WI38 (cell line): ENCODE data around the gene ITPRIPL2.

ENCODE experiments used
- H3K4me3 ChIP-seq: 2 replicates; pipeline ENCODE4 v1.5.1; 2011; ENCODE audit warnings: low read depth, mild to moderate bottlenecking, control low read depth, low read length
- TF ChIP-seq, protein P1 (sequence below): IDR thresholded peaks from 2 replicates; pipeline ENCODE4 v1.5.1; 2012; ENCODE audit warnings: low read depth, mild to moderate bottlenecking, control low read depth, low read length

ITPRIPL2 gene

DNA sequence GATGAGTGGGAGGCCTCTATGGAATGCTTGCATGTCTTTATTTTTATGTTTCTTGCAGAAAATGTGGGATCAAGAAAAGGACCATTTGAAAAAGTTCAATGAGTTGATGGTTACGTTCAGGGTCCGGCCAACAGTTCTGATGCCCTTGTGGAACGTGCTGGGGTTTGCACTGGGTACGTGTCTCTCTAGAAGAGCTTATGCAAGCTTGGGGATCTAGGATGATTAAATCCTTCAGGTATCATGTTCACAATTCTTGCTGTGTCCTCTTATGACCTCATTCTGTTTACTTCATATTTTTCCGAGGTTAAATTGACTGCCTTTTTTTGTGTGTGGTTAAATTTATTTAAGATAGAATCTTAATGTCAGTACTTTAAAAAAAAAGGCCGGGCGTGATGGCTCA is 39.9 kb upstream of the ITPRIPL2 start:
- TF ChIP-seq, protein P1, sequence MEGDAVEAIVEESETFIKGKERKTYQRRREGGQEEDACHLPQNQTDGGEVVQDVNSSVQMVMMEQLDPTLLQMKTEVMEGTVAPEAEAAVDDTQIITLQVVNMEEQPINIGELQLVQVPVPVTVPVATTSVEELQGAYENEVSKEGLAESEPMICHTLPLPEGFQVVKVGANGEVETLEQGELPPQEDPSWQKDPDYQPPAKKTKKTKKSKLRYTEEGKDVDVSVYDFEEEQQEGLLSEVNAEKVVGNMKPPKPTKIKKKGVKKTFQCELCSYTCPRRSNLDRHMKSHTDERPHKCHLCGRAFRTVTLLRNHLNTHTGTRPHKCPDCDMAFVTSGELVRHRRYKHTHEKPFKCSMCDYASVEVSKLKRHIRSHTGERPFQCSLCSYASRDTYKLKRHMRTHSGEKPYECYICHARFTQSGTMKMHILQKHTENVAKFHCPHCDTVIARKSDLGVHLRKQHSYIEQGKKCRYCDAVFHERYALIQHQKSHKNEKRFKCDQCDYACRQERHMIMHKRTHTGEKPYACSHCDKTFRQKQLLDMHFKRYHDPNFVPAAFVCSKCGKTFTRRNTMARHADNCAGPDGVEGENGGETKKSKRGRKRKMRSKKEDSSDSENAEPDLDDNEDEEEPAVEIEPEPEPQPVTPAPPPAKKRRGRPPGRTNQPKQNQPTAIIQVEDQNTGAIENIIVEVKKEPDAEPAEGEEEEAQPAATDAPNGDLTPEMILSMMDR = no peak
- no peak overlapping the region for H3K4me3 ChIP-seq

DNA sequence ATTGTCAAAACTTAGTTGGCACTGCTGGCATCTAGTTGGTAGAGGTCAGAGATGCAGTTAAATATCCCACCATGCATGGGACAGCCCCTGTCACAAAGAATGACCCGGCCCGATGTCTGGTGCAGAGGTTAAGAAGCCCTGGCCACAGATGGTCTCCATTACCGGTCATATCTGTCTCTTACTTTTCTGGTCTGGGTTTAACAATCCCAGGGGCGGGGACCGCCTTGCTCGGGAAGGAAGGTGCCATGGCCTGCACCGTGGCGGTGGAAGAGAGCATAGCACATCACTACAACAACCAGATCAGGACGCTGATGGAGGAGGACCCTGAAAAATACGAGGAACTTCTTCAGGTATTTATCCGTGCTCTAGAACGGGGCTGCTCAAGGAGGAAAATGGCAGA is 38.3 kb upstream of the ITPRIPL2 start:
- TF ChIP-seq, protein P1 = no peak
- no peak overlapping the region for H3K4me3 ChIP-seq

DNA sequence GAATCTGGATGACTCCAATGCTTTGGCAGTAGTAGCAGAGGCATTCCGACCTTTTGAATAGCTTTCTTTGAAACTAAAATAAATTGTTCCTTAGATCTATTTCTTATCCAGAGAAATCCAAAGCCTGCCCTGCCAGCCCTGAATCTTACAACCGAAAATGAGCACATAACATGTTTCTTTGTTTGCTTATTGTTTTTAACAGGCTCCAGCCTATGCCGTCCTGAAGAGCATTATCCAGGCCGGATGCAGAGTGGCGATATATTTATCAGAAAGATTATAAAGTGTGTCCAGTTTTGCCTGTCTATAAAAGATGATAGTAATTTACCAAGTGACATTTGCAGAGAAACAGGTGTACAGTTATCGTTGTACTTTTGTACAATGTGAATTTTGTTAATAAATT is 35.9 kb upstream of the ITPRIPL2 start:
- H3K4me3 ChIP-seq = no peak overlapping the region
- TF ChIP-seq, protein P1 = no peak

DNA sequence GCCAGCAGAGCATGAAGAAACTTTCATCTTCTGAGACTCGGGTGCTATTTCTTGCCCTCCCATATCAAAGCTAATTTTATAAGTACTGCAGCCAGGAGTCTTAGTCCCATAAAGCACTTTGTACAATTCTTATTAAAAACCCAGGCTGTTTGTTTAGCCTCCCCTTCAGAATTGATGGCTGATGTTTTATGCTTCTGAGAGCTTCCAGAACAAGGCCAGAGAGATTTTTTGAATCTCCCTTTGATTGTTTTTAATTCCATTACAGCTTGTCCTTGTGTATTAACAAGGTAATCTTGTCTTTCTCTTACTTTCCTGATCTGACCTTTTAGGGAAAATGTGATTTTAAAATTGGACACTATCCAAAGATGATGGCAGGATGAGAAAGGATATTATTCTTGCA is 30.1 kb upstream of the ITPRIPL2 start:
- H3K4me3 ChIP-seq = no peak overlapping the region
- TF ChIP-seq, protein P1 = no peak

DNA sequence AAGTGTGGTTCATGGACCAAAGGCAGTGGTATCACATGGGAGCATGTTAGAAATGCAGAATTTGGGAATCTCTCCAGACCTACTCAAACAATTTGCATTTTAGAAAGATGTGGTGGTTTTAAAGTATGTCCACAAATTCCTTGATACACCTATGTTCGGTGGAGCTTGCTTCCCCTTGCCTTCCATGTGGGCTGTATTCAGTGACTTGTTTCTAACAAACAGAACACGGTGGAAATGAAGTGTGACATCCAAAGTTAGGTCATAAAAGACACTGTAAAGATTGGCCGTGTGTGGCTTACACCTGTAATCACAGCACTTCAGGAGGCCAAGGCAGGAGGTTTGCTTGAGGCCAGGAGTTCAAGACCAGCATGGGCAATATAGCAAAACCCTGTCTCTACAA is 29.6 kb upstream of the ITPRIPL2 start:
- no peak overlapping the region for H3K4me3 ChIP-seq
- TF ChIP-seq, protein P1 = no peak

DNA sequence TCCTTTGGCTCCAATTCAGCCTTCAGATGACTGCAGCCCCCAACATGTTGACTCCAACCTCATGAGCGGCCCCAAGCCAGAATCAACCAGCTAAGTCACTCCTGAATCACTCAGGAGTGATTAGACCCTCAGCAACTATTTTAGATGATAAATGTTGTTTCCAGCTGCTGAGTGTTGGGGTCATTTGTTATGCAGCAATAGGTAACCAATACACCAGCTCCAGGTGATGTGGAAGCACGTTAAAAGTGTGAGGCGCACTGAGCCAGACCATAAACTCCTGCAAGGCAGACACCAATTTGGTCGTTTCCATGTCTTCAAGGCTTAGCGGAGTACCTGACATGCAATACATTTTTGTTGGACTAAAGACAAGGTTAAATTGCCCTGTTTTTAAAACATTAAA is 28.9 kb upstream of the ITPRIPL2 start:
- TF ChIP-seq, protein P1 = no peak
- no peak overlapping the region for H3K4me3 ChIP-seq

DNA sequence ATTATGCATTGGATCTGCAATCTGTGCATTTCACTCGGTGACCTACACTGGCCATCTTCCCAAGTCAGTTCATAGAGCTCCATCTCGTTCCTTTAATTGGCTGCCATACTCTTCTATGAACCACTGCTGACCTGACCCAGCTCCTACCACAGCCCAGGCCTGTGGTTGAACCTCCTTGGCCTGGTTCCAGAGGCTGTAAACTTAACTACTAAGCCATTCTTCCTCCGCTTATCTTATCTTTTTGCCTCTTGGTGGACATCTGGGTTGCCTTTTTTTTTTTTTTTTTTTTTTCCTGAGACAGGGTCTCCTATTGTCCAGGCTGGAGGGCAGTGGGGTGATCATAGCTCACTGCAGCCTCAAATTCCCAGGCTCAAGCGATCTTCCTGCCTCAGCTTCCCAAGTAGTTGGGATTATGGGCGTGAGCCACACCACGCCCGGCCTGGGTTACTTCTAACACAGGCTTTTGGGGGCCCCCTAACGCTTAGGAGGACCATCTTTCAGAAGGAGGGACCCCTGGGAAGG is 28.0 kb upstream of the ITPRIPL2 start:
- TF ChIP-seq, protein P1 = no peak

More for the DNA sequence above, 28.0 kb upstream of the ITPRIPL2 start:
- no peak overlapping the region for H3K4me3 ChIP-seq
